HL-60 (cell line): ENCODE measurements around the gene CEACAM8.

ENCODE experiments used
- DNase-seq, 2 experiments: peaks; one replicate each; pipeline ENCODE4 v3.0.0-alpha.2; 2010 to 2020; ENCODE audit warnings: low read depth in 1 of 2, low spot score in 1 of 2
- H3K27ac ChIP-seq: fragments of 250-450 bp; sonication (Bioruptor Pico); replicated peaks from 2 replicates; pipeline ENCODE4 v1.5.1; 2020; ENCODE audit warnings: mild to moderate bottlenecking, moderate library complexity
- H3K27me3 ChIP-seq: fragments of 250-450 bp; sonication (Bioruptor Pico); 2 replicates; pipeline ENCODE4 v1.5.1; 2021; ENCODE audit warnings: mild to moderate bottlenecking, moderate library complexity; ENCODE audit not compliant: insufficient read depth, poor library complexity, severe bottlenecking
- H3K4me3 ChIP-seq: replicated peaks from 2 replicates; pipeline ENCODE4 v1.5.1; 2011; ENCODE audit warnings: mild to moderate bottlenecking, control low read depth, low read length; ENCODE audit not compliant: insufficient read depth
- CTCF ChIP-seq: IDR thresholded peaks from one replicate; pipeline ENCODE4 v1.5.1; 2011; ENCODE audit warnings: low read length, control low read depth, inconsistent platforms; ENCODE audit not compliant: insufficient read depth
- GABPA ChIP-seq: IDR thresholded peaks from 2 replicates; pipeline ENCODE4 v1.6.1; 2012; ENCODE audit warnings: low read depth
- POLR2AphosphoS5 ChIP-seq: IDR thresholded peaks from 2 replicates; pipeline ENCODE4 v1.6.1; 2012; ENCODE audit warnings: low read depth
- REST ChIP-seq: IDR thresholded peaks from 2 replicates; pipeline ENCODE4 v1.6.1; 2012; ENCODE audit warnings: low read depth; ENCODE audit not compliant: insufficient replicate concordance
- SPI1 ChIP-seq: IDR thresholded peaks from 2 replicates; pipeline ENCODE4 v1.6.1; 2012; ENCODE audit warnings: low read depth, mild to moderate bottlenecking, borderline replicate concordance

The CEACAM8 gene

GRCh38 chr19:42547929-42548328 is 46.8 kb downstream of the CEACAM8 start:
- no peak for DNase-seq

GRCh38 chr19:42546831-42547500 is 47.8 kb downstream of the CEACAM8 start:
- DNase-seq, result no peak
- Histone ChIP-seq H3K27ac (no peak overlapping the region), H3K27me3 (no peaks in the 10 kb centered on the region), H3K4me3 (no peak overlapping the region)
- no peak for TF ChIP-seq GABPA
- TF ChIP-seq REST, result no peak
- no peak for TF ChIP-seq SPI1
- no peak for TF ChIP-seq CTCF
- TF ChIP-seq POLR2AphosphoS5, result no peak

More at GRCh38 chr19:42547929-42548328, 46.8 kb downstream of the CEACAM8 start:
- Histone ChIP-seq H3K27me3 (no peaks in the 10 kb centered on the region), H3K4me3 (no peak overlapping the region), H3K27ac (no peak overlapping the region)
- TF ChIP-seq POLR2AphosphoS5 (no peak), CTCF (no peak), SPI1 (no peak), REST (no peak), GABPA (no peak)

- no peak for DNase-seq
- no peak overlapping the region for H3K27ac ChIP-seq
- TF ChIP-seq GABPA (no peak), SPI1 (no peak), REST (no peak), POLR2AphosphoS5 (no peak), CTCF (no peak)
- no peaks in the 10 kb centered on the region for H3K27me3 ChIP-seq
- H3K4me3 ChIP-seq, result no peak overlapping the region
These were observed 50.6 kb downstream of the CEACAM8 start for GRCh38 chr19:42544146-42544545.
